Measurements from ENCODE around the gene NFIA.

The NFIA gene

DNA sequence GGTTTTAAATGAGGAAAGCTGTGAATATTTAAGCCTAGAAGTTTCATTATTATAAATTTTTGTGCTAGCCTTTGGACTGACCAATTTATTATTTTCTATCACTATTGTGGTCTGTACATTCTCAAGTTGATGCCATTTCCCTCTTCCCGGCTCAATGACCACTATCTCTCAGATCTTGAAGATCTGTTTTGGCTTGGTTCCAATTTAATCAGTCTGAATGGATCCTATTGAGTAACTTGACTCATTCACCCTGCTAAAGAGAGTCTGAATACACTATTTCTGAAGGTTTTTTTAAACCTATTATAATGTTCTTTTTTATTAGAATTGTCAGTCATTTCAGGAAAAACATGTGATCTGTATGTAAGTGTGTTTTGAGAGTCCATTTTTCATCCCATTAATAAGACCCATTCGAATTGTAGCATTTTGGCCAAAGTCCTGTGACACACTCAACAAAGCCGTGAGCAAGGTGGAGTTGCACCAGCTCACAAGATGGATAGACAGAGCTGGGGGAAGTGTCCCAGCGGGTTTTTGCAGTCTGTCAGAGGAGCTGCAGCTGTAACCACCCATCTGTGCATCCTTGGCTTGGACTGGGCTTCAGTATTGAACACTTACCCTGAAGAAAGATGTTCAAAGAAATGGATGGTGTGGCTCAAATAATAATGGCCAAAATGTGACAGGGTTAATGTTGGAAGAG, 145.6 kb downstream of the NFIA start:
- TF ChIP-seq, protein P1, sequence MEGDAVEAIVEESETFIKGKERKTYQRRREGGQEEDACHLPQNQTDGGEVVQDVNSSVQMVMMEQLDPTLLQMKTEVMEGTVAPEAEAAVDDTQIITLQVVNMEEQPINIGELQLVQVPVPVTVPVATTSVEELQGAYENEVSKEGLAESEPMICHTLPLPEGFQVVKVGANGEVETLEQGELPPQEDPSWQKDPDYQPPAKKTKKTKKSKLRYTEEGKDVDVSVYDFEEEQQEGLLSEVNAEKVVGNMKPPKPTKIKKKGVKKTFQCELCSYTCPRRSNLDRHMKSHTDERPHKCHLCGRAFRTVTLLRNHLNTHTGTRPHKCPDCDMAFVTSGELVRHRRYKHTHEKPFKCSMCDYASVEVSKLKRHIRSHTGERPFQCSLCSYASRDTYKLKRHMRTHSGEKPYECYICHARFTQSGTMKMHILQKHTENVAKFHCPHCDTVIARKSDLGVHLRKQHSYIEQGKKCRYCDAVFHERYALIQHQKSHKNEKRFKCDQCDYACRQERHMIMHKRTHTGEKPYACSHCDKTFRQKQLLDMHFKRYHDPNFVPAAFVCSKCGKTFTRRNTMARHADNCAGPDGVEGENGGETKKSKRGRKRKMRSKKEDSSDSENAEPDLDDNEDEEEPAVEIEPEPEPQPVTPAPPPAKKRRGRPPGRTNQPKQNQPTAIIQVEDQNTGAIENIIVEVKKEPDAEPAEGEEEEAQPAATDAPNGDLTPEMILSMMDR (IDR thresholded peaks at IDR 0.05; ENCODE audit: low read depth, low read length, missing control alignments), result no peak
- DNase-seq (ENCODE audit: extremely low read depth, low read depth), result no peak
- H3K4me3 ChIP-seq (replicated peaks; ENCODE audit: low read depth, low read length), result no peak overlapping the region

DNA sequence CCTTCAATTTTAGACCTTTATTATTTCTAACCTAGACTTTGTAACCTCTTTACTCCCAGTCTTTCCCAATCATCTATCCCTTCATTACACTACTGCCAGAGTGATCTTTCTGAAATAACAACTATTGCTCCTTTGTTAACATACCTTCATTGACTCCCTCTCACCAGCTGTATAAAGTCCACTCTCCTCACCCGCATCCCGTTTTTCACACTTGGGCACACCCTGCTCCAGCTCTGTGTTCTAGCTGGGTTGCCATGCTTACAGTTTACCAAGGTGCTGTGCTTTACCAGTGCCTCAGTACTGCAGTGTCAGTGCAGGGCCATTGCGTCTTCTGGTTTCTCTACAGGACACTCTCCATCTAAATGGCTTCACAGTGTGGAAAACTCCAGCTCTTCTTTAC, 148.2 kb downstream of the NFIA start:
- TF ChIP-seq, protein P1 (IDR thresholded peaks at IDR 0.05; ENCODE audit: low read depth, low read length, missing control alignments), result no peak
- H3K4me3 ChIP-seq (replicated peaks; ENCODE audit: low read depth, low read length), result no peak overlapping the region
- no peak for DNase-seq (ENCODE audit: extremely low read depth, low read depth)

DNA sequence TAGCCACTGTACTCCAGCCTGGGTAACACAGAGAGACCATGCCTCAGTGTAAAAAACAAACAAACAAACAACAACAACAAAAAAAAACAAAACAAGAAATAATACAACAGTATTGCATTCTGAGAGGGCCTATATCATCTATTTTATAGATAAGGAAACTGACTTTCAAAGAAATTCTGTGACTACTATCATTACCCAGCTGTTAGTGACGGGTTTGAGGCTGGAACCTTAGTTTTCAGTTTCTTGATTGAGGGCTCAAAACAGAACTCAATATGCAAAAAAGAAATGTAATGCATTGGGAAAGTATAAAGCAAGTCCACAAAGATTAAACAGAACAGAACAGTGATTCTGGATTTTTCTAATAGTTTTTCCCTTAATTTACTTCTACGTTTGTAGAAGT, 149.4 kb downstream of the NFIA start:
- H3K4me3 ChIP-seq (replicated peaks; ENCODE audit: low read depth, low read length), result no peak overlapping the region
- TF ChIP-seq, protein P1 (IDR thresholded peaks at IDR 0.05; ENCODE audit: low read depth, low read length, missing control alignments), result no peak
- DNase-seq (ENCODE audit: extremely low read depth, low read depth), result no peak

DNA sequence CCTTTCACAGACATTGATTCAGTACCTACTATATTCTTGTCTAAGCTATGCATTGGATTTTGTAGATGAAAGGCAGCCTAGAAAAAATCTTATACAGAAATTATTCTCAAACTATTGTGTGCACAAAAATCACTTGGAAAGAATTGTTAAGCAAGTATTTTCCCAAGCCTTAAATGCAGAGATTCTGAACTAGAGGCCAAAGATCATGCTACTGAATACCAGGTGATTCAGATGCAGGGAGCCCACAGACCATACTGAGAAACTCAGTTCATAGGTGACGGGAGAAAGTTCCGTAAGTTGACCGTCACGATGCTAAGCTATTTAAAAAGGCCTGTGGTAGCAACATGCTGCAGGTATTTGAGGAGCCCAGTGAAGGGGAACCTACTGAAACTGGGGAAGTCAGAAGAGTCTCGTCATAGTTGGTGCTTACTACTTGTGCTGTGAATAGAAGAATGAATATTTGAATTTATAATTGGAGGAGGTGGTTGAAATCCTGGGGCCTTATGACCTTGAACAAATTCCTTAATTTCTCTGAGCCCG, 150.8 kb downstream of the NFIA start:
- no peak overlapping the region for H3K4me3 ChIP-seq (replicated peaks; ENCODE audit: low read depth, low read length)
- TF ChIP-seq, protein P1 (IDR thresholded peaks at IDR 0.05; ENCODE audit: low read depth, low read length, missing control alignments), result no peak
- DNase-seq (ENCODE audit: extremely low read depth, low read depth), result no peak

DNA sequence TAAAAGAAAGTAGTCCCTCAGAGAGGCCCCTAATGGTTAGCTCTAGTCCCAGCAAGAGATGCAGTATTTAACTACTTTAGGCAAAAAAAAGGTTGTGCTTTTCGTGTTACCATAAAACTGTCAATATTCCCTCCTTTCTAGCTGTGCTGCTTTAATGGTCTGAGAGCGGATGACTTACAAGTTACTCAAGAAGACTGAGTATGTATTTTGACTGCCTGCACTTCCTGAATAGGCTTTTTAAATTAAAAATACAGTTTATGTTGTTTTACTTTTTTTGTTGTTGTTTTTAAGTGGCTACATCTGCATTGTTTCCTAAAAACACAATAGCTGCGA, 152.2 kb downstream of the NFIA start:
- no peak for DNase-seq (ENCODE audit: extremely low read depth, low read depth)
- no peak overlapping the region for H3K4me3 ChIP-seq (replicated peaks; ENCODE audit: low read depth, low read length)
- TF ChIP-seq, protein P1 (IDR thresholded peaks at IDR 0.05; ENCODE audit: low read depth, low read length, missing control alignments), result no peak

DNA sequence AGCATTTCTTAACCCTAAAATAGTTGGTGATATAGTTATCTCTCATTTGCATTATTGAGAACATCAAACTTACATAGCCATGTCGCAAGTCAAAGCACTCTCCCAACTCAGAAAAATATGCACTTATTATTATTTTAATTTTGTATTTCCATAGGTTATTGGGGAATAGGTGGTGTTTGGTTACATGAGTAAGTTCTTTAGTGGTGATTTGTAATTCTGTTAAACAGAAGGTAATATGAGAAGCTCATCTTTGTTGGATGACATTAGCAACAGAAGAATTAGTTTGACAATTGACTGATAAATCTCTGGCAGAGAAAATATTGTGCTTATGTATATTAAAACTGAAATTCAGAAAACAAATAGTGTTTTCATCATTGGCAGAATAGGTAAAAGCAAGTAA, 154.8 kb downstream of the NFIA start:
- no peak overlapping the region for H3K4me3 ChIP-seq (replicated peaks; ENCODE audit: low read depth, low read length)
- TF ChIP-seq, protein P1 (IDR thresholded peaks at IDR 0.05; ENCODE audit: low read depth, low read length, missing control alignments), result no peak
- DNase-seq (ENCODE audit: extremely low read depth, low read depth), result no peak
